Stomach (tissue), 4 donors: ENCODE measurements around the gene GRPR.

Source experiments
- EP300 ChIP-seq: sonication (generic); formaldehyde crosslinking; IDR thresholded peaks from one replicate; pipeline ENCODE4 v1.6.1; 2017; ENCODE audit warnings: antibody characterized with exemption
- POLR2A ChIP-seq, 4 donors: fragments of 450-650 bp; IDR thresholded peaks; one replicate each; pipeline ENCODE4 v1.6.1; 2016; ENCODE audit warnings: antibody characterized with exemption in 4 of 4, control low read depth in 2 of 4, mild to moderate bottlenecking in 1 of 4, moderate library complexity in 1 of 4
- TF ChIP-seq, protein P1 (sequence below), 7 experiments: fragments of 450-650 bp in 4 of 7; fragments of 200-600 bp in 3 of 7; sonication (generic) in 3 of 7; IDR thresholded peaks; one replicate each; pipeline ENCODE4 v1.5.1; 2016 to 2019; ENCODE audit warnings: antibody characterized with exemption in 7 of 7, control low read depth in 2 of 7, mild to moderate bottlenecking in 1 of 7

DNA sequence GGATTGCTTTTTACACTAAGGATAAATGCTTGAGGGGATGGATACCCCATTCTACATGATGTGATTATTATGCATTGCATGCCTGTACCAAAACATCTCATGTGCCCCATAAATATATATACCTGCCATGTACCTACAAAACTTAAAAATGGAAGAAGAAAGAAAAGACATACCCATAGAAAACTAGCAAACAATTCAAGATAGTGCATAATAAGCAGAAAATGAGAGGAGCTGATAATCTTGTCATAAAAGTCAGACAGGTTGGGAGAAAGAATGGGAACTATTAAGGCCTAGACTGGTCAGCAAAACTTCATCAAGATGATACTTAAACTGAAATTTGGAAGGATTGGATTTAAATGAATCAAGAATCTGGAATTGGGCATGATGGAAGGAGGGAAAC is 22.3 kb downstream of the GRPR start:
- TF ChIP-seq, protein P1, sequence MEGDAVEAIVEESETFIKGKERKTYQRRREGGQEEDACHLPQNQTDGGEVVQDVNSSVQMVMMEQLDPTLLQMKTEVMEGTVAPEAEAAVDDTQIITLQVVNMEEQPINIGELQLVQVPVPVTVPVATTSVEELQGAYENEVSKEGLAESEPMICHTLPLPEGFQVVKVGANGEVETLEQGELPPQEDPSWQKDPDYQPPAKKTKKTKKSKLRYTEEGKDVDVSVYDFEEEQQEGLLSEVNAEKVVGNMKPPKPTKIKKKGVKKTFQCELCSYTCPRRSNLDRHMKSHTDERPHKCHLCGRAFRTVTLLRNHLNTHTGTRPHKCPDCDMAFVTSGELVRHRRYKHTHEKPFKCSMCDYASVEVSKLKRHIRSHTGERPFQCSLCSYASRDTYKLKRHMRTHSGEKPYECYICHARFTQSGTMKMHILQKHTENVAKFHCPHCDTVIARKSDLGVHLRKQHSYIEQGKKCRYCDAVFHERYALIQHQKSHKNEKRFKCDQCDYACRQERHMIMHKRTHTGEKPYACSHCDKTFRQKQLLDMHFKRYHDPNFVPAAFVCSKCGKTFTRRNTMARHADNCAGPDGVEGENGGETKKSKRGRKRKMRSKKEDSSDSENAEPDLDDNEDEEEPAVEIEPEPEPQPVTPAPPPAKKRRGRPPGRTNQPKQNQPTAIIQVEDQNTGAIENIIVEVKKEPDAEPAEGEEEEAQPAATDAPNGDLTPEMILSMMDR (IDR thresholded peaks at IDR 0.05): no peak
- TF ChIP-seq EP300: no peak
- TF ChIP-seq POLR2A (IDR thresholded peaks at IDR 0.05): no peak
